Bronchial epithelial cell (primary cell): ENCODE measurements around the gene IAH1. TPM values are rescaled to one million over a fixed set of nuclear protein-coding genes. Genes with fewer than 3 reads are reported as not detected.

Experiments
- DNase-seq: peaks from one replicate; pipeline ENCODE4 v3.0.0-alpha.2; 2010; ENCODE audit warnings: low read depth
- FAIRE-seq: peaks from 2 replicates; lab custom pipeline; 2011; peaks lifted over from hg19 to GRCh38; lab: Jason Lieb, UNC
- H3K27me3 ChIP-seq: 2 replicates; pipeline ENCODE4 v1.5.1; 2011; ENCODE audit warnings: low read length; ENCODE audit not compliant: control insufficient read depth, insufficient read depth
- H3K36me3 ChIP-seq: 2 replicates; pipeline ENCODE4 v1.5.1; 2011; ENCODE audit warnings: low read length; ENCODE audit not compliant: control insufficient read depth, insufficient read depth
- H3K4me3 ChIP-seq: 2 replicates; pipeline ENCODE4 v1.5.1; 2011; ENCODE audit warnings: mild to moderate bottlenecking, low read depth, low read length, control low read depth
- total RNA-seq: library from RNA; depleted of rRNA; stranded (reverse); fragments of >200 nt; gene quantifications from 2 replicates; pipeline ENCODE4 v1.2.1, GENCODE V29; 2014
- TF ChIP-seq, protein P1 (sequence below): IDR thresholded peaks from 2 replicates; pipeline ENCODE4 v1.5.1; 2011; ENCODE audit warnings: mild to moderate bottlenecking, moderate library complexity, low read length, control low read depth, inconsistent platforms; ENCODE audit not compliant: insufficient read depth, severe bottlenecking

IAH1 gene
- total RNA-seq, 1 donor from 2014 or later, result 68.7 TPM

- H3K27me3 ChIP-seq, result no peaks in the 10 kb centered on the region
- TF ChIP-seq, protein P1, sequence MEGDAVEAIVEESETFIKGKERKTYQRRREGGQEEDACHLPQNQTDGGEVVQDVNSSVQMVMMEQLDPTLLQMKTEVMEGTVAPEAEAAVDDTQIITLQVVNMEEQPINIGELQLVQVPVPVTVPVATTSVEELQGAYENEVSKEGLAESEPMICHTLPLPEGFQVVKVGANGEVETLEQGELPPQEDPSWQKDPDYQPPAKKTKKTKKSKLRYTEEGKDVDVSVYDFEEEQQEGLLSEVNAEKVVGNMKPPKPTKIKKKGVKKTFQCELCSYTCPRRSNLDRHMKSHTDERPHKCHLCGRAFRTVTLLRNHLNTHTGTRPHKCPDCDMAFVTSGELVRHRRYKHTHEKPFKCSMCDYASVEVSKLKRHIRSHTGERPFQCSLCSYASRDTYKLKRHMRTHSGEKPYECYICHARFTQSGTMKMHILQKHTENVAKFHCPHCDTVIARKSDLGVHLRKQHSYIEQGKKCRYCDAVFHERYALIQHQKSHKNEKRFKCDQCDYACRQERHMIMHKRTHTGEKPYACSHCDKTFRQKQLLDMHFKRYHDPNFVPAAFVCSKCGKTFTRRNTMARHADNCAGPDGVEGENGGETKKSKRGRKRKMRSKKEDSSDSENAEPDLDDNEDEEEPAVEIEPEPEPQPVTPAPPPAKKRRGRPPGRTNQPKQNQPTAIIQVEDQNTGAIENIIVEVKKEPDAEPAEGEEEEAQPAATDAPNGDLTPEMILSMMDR, result no peak
- no peak overlapping the region for H3K4me3 ChIP-seq
- DNase-seq, result no peak
- FAIRE-seq, result no peak
- H3K36me3 ChIP-seq, result peaks cover 1% of the 10 kb centered on the region
Observed at GRCh38 chr2:9460441-9461017, 13.8 kb upstream of the IAH1 start.

DNA sequence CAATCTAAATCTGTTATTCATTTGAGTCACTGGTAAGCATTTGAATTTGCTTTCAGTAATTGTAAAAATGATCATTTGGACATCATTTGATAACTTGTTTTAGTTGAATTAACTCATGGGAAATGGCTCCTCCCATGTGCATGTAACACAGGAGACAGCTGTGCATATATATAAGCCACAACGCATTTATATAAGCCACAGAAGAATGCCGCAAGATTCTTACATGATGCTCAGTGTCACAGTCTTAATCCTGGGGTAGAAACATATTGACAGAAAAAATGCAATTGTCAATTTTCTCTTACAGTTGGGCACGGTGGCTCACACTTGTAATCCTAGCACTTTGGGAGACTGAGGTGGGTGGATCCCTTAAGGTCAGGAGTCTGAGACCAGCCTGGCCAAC is 13.3 kb upstream of the IAH1 start:
- H3K36me3 ChIP-seq, result peaks cover 1% of the 10 kb centered on the region
- FAIRE-seq (no peak), DNase-seq (no peak)
- TF ChIP-seq, protein P1, result no peak
- no peaks in the 10 kb centered on the region for H3K27me3 ChIP-seq
- H3K4me3 ChIP-seq, result no peak overlapping the region

GRCh38 chr2:9462313-9462712 is 12.0 kb upstream of the IAH1 start:
- H3K4me3 ChIP-seq, result no peak overlapping the region
- no peak for FAIRE-seq
- no peak for DNase-seq

DNA sequence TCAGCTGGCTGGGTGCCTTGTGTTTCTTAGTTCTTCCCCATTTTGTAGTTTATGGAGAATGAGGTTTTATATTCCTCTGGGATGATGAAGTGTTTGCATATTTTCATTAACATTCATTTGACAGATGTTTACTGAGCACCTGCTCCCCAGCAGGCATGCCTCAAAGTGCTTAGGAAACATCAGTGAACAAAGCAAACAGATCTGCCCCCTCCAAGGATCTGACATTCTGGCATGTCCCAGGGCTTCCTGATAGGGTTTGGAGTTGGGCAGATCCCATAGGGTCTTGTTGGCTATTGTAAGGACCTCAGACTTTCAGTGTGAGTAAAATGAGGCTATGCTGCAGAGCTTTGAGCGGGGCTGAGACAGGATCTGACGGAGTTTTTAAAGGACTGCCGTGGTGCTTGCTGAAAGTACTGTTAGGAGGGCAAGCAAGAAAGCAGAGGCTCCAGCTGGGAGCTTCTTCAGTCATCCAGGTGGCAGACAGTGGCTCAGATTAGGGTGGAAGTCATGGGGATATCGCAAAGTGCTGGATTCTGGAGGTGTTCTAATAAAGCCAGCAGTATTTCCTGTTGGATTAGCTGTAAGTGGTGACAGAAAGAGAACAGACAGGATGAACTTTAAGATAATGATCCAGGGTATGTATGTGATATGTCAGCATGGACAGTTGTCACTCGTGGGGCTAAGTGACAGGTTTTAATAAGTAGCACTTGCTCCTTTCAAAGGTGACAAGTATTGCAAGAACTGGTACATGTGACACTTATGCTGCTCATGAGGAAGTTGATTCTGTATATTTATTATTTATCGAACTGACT is 11.3 kb upstream of the IAH1 start:
- FAIRE-seq (no peak), DNase-seq (no peak)
- TF ChIP-seq, protein P1, result no peak

More at GRCh38 chr2:9462313-9462712, 12.0 kb upstream of the IAH1 start:
- H3K27me3 ChIP-seq, result no peaks in the 10 kb centered on the region
- peaks cover 1% of the 10 kb centered on the region for H3K36me3 ChIP-seq
- TF ChIP-seq, protein P1, result no peak

GRCh38 chr2:9463698-9464034 is 10.7 kb upstream of the IAH1 start:
- Histone ChIP-seq H3K4me3 (no peak overlapping the region), H3K27me3 (no peaks in the 10 kb centered on the region), H3K36me3 (peaks cover 3% of the 10 kb centered on the region)
- peak; percentile 64 for DNase-seq
- TF ChIP-seq, protein P1, result no peak
- no peak for FAIRE-seq

More for the DNA sequence above, 11.3 kb upstream of the IAH1 start:
- Histone ChIP-seq H3K4me3 (no peak overlapping the region), H3K36me3 (peaks cover 3% of the 10 kb centered on the region), H3K27me3 (no peaks in the 10 kb centered on the region)
